GM19452 (cell line): ENCODE results near the gene CHDH.

Experiments used
- ATAC-seq: cut with Tn5 transposase; IDR thresholded peaks from one replicate; pipeline ENCODE4 v1.9.1; 2021; ENCODE audit not compliant: unreplicated experiment

Gene CHDH

GRCh38 chr3:53846134-53846850 is at the start of gene CHDH, which contains the start of gene IL17RB:
Gene CHDH, minus strand, starts transcription at chr3:53846419. Its CDS starts 22,411 bp downstream, at chr3:53824008.
Gene IL17RB, plus strand, starts transcription at chr3:53846568. Its CDS starts 21 bp downstream, at chr3:53846589.
- ATAC-seq, result peak; percentile 48

- ATAC-seq, result no peak
These were observed 46.0 kb upstream of the CHDH start for GRCh38 chr3:53892286-53892637.

GRCh38 chr3:53891497-53892285 is 45.5 kb upstream of the CHDH start, which contains the start of gene SELENOK:
Gene SELENOK, minus strand, starts transcription at chr3:53891859.
- ATAC-seq, result peak; percentile 96

GRCh38 chr3:53890726-53891475 is 44.7 kb upstream of the CHDH start:
- no peak for ATAC-seq

GRCh38 chr3:53888232-53888631 is 42.0 kb upstream of the CHDH start:
- no peak for ATAC-seq

GRCh38 chr3:53887446-53887845 is 41.2 kb upstream of the CHDH start:
- no peak for ATAC-seq

- no peak for ATAC-seq
These were observed 39.0 kb upstream of the CHDH start for GRCh38 chr3:53885239-53885638.

- no peak for ATAC-seq
These were observed 38.4 kb upstream of the CHDH start for GRCh38 chr3:53884623-53885022.

- no peak for ATAC-seq
These were observed 36.8 kb upstream of the CHDH start for GRCh38 chr3:53883008-53883407.

GRCh38 chr3:53881691-53882593 is 35.7 kb upstream of the CHDH start, which contains the start of gene ACTR8:
Gene ACTR8, minus strand, starts transcription at chr3:53882152. Its CDS starts 51 bp downstream, at chr3:53882101.
- ATAC-seq, result peak; percentile 78

- no peak for ATAC-seq
These were observed 34.5 kb upstream of the CHDH start for GRCh38 chr3:53880396-53881345.

GRCh38 chr3:53865732-53866499 is 19.7 kb upstream of the CHDH start:
- ATAC-seq, result peak; percentile 80

- ATAC-seq, result no peak
These were observed 16.9 kb upstream of the CHDH start for GRCh38 chr3:53863145-53863544.

GRCh38 chr3:53862241-53862640 is 16.0 kb upstream of the CHDH start:
- ATAC-seq, result no peak

GRCh38 chr3:53860196-53860595 is 14.0 kb upstream of the CHDH start:
- no peak for ATAC-seq

GRCh38 chr3:53859178-53859577 is 13.0 kb upstream of the CHDH start:
- no peak for ATAC-seq

- no peak for ATAC-seq
These were observed 12.0 kb upstream of the CHDH start for GRCh38 chr3:53858096-53858741.

- no peak for ATAC-seq
These were observed 10.7 kb upstream of the CHDH start for GRCh38 chr3:53856964-53857363.
